HepG2 (cell line): ENCODE data around the gene JADE3. TPM values are rescaled to one million over a fixed set of nuclear protein-coding genes. Genes with fewer than 3 reads are reported as not detected.

Source experiments
- ATAC-seq: fragments of 200-7000 bp; cut with Tn5 transposase; 3 replicates; pipeline ENCODE4 v1.9.1; 2020; ENCODE audit warnings: mild to moderate bottlenecking, moderate library complexity
- BruUV-seq: library from RNA; stranded (reverse); fragments of 400-500 nt; replicated peaks from 2 replicates; lab custom pipeline; 2021; lab: Mats Ljungman, UMichigan
- CTCF ChIA-PET: fragments of 300-600 bp; formaldehyde crosslinking; extraction: SDS; loops from one replicate; lab custom pipeline; 2021; ENCODE audit warnings: low total read pairs, inconsistent platforms, low intra/inter-chr PET ratio; lab: Yijun Ruan, JAX
- POLR2A ChIA-PET: fragments of 350-600 bp; sonication (Branson Sonifier 250); formaldehyde crosslinking; loops from one replicate; lab custom pipeline; 2020; ENCODE audit warnings: antibody characterized with exemption, inconsistent platforms; lab: Yijun Ruan, JAX
- DNase-seq: peaks from one replicate; pipeline ENCODE4 v3.0.0-alpha.2; 2015; ENCODE audit warnings: low spot score
- FAIRE-seq: peaks from 3 replicates; lab custom pipeline; 2011; peaks lifted over from hg19 to GRCh38; lab: Jason Lieb, UNC
- H2AFZ ChIP-seq: one replicate; pipeline ENCODE4 v1.6.1; 2011; ENCODE audit warnings: low read length, inconsistent platforms
- H3K27ac ChIP-seq: fragments of 300-600 bp; 3 replicates; pipeline ENCODE4 v1.8.0; 2011; ENCODE audit warnings: mixed run types, mild to moderate bottlenecking, mixed read lengths, low read length, inconsistent platforms; ENCODE audit not compliant: insufficient read depth; ENCODE audit errors: extremely low read length
- H3K27me3 ChIP-seq, 2 experiments: fragments of 200-600 bp in 1 of 2; 2 replicates in 1 of 2; 3 replicates in 1 of 2; pipeline versions ENCODE4 v1.6.0 to v1.8.0; 2011; ENCODE audit warnings: low read length in 2 of 2, mild to moderate bottlenecking in 2 of 2, moderate library complexity in 2 of 2, inconsistent platforms in 1 of 2; ENCODE audit not compliant: insufficient read depth in 2 of 2, control insufficient read depth in 1 of 2
- H3K36me3 ChIP-seq, 2 experiments: fragments of 200-600 bp in 1 of 2; replicated peaks in 1 of 2; 2 replicates in 1 of 2; 3 replicates in 1 of 2; pipeline versions ENCODE4 v1.5.1 to v1.8.0; 2011; ENCODE audit warnings: low read length in 2 of 2, inconsistent platforms in 1 of 2; ENCODE audit not compliant: insufficient read depth in 2 of 2, control insufficient read depth in 1 of 2
- H3K4me1 ChIP-seq: 2 replicates; pipeline ENCODE4 v1.5.1; 2012; ENCODE audit warnings: low read length, inconsistent platforms; ENCODE audit not compliant: insufficient read depth
- H3K4me2 ChIP-seq: 2 replicates; pipeline ENCODE4 v1.6.0; 2011; ENCODE audit warnings: low read depth, low read length, inconsistent platforms
- H3K4me3 ChIP-seq, 3 experiments: fragments of 200-600 bp in 1 of 3; sonication (generic), shearing (Covaris generic) in 1 of 3; replicated peaks in 1 of 3; 2 replicates each; pipeline ENCODE4 v1.5.1; 2011 to 2016; ENCODE audit warnings: low read length in 3 of 3, inconsistent platforms in 2 of 3, low read depth in 2 of 3, mild to moderate bottlenecking in 2 of 3, control low read depth in 1 of 3, mixed read lengths in 1 of 3; ENCODE audit not compliant: insufficient read depth in 1 of 3
- H3K79me2 ChIP-seq: one replicate; pipeline ENCODE4 v1.6.1; 2011; ENCODE audit warnings: low read length, inconsistent platforms; ENCODE audit not compliant: insufficient read depth
- H3K9ac ChIP-seq: 2 replicates; pipeline ENCODE4 v1.6.0; 2011; ENCODE audit warnings: mild to moderate bottlenecking, low read depth, low read length, inconsistent platforms; ENCODE audit not compliant: insufficient read depth
- H3K9me3 ChIP-seq: 2 replicates; pipeline ENCODE4 v1.5.1; 2012; ENCODE audit warnings: mild to moderate bottlenecking, low read length
- H4K20me1 ChIP-seq: 2 replicates; pipeline ENCODE4 v1.6.0; 2011; ENCODE audit warnings: inconsistent platforms, mild to moderate bottlenecking, low read length, moderate library complexity; ENCODE audit not compliant: insufficient read depth
- ASH2L ChIP-seq: fragments of 300-600, 200-600 bp; sonication (generic); IDR thresholded peaks from 2 replicates; pipeline ENCODE4 v1.7.0; 2017; ENCODE audit warnings: low read depth, mild to moderate bottlenecking, moderate library complexity, mixed read lengths, low read length; ENCODE audit not compliant: insufficient read length
- DMAP1 ChIP-seq: IDR thresholded peaks from 2 replicates; pipeline ENCODE4 v1.6.1; 2016
- NAIF1 ChIP-seq: sonication (generic); formaldehyde crosslinking; IDR thresholded peaks from 2 replicates; pipeline ENCODE4 v1.5.0; 2020; ENCODE audit warnings: mild to moderate bottlenecking, missing genetic modification reagents, borderline replicate concordance
- NKX3-1 ChIP-seq: sonication (generic); formaldehyde crosslinking; IDR thresholded peaks from 2 replicates; pipeline ENCODE4 v1.5.0; 2020; ENCODE audit warnings: missing genetic modification reagents
- TCF7 ChIP-seq: sonication (generic); IDR thresholded peaks from 2 replicates; pipeline ENCODE4 v1.6.1; 2016; ENCODE audit warnings: antibody characterized with exemption, low read depth
- THAP8 ChIP-seq: sonication (generic); formaldehyde crosslinking; IDR thresholded peaks from 2 replicates; pipeline ENCODE4 v1.5.1; 2020; ENCODE audit warnings: missing genetic modification reagents, mild to moderate bottlenecking, borderline replicate concordance
- ZNF235 ChIP-seq: sonication (generic); formaldehyde crosslinking; IDR thresholded peaks from 2 replicates; pipeline ENCODE4 v1.8.1; 2023; ENCODE audit warnings: mild to moderate bottlenecking, missing genetic modification reagents, borderline replicate concordance
- ZNF382 ChIP-seq: sonication (generic); formaldehyde crosslinking; IDR thresholded peaks from 2 replicates; pipeline ENCODE4 v1.5.0; 2020; ENCODE audit warnings: missing genetic modification reagents, mild to moderate bottlenecking, borderline replicate concordance
- ZNF770 ChIP-seq: sonication (generic); formaldehyde crosslinking; IDR thresholded peaks from 2 replicates; pipeline ENCODE4 v1.5.0; 2020; ENCODE audit warnings: mild to moderate bottlenecking, missing genetic modification reagents
- in situ Hi-C: cut with HindIII; loops from 2 replicates; pipeline ENCODE4 v1.10.0; 2017; ENCODE audit warnings: low pct_unique_long_range_greater_than_20kb; ENCODE audit not compliant: extremely low pct_ligation_motif_present
- intact Hi-C: fragments of 100-400 bp; cut with micrococcal nuclease; formaldehyde crosslinking; loops from one replicate; pipeline ENCODE4 v1.10.0; 2022; ENCODE audit not compliant: unreplicated experiment
- polyA plus RNA-seq, 8 experiments: library from polyadenylated mRNA; depleted of rRNA in 3 of 8; stranded (reverse) in 7 of 8; unstranded in 1 of 8; fragments of >200 nt; fragmentation: Illumina TruSeq in 4 of 8; extraction: Trizol in 4 of 8; gene quantifications; 2 replicates each; pipeline versions ENCODE4 v1.2.1 to v1.2.3, GENCODE V29; 2011 to 2016; ENCODE audit warnings: low read depth in 4 of 8, missing spikeins in 1 of 8, mixed read lengths in 1 of 8; ENCODE audit not compliant: insufficient read depth in 1 of 8
- total RNA-seq, 5 experiments: library from RNA; depleted of rRNA; stranded (reverse); fragments of >200 nt; fragmentation: Illumina TruSeq; extraction: Trizol; gene quantifications; 2 replicates each; pipeline ENCODE4 v1.2.3, GENCODE V29; 2016; ENCODE audit warnings: low read depth in 1 of 5

JADE3 gene
- total and polyA plus RNA-seq, 2 of the 13 experiments (the other 11 are each of a cell fraction or from before 2014, with no cell fraction given): 7.7 to 7.8 TPM

- H3K27ac ChIP-seq: no peak overlapping the region
- H3K4me2 ChIP-seq: no peak overlapping the region
- no peaks in the 10 kb centered on the region for H3K9me3 ChIP-seq
- in situ Hi-C loops: no loop called here
- ChIA-PET CTCF (no interaction called here), POLR2A (no interaction called here)
- peaks cover 0 to 3% of the 10 kb centered on the region in 2 experiments; a peak in 2 of 5 replicates for H3K36me3 ChIP-seq
- intact Hi-C loops: no loop called here
- H3K9ac ChIP-seq: no peak overlapping the region
- DNase-seq (no peak), FAIRE-seq (no peak), ATAC-seq (no peak)
- H4K20me1 ChIP-seq: no peaks in the 10 kb centered on the region
- no peaks in the 10 kb centered on the region for H3K79me2 ChIP-seq
- H3K4me3 ChIP-seq: no peak overlapping the region
- no peaks in the 10 kb centered on the region for H3K4me1 ChIP-seq
- no peaks in the 10 kb centered on the region for H3K27me3 ChIP-seq
- H2AFZ ChIP-seq: no peak overlapping the region
- TF ChIP-seq THAP8 (no peak), DMAP1 (CRISPR knock-in tag) (no peak), TCF7 (no peak), NAIF1 (no peak), NKX3-1 (CRISPR knock-in tag) (no peak), ZNF770 (CRISPR knock-in tag) (no peak), ZNF382 (CRISPR knock-in tag) (no peak), ZNF235 (CRISPR knock-in tag) (no peak), ASH2L (no peak)
- no TSS peak for BruUV-seq
Measured at GRCh38 chrX:46994096-46994495, 81.9 kb downstream of the JADE3 start.
